GM21528 (cell line): ENCODE data around the gene DCAF5.

ENCODE experiments used
- ATAC-seq: cut with Tn5 transposase; IDR thresholded peaks from one replicate; pipeline ENCODE4 v1.9.1; 2021; ENCODE audit warnings: mild to moderate bottlenecking, moderate library complexity; ENCODE audit not compliant: unreplicated experiment, low FRiP score

The DCAF5 gene

GRCh38 chr14:69012256-69012953 is 140.5 kb downstream of the DCAF5 start:
- no peak for ATAC-seq

- ATAC-seq: no peak
These were observed 142.3 kb downstream of the DCAF5 start for GRCh38 chr14:69010648-69011047.

GRCh38 chr14:69008421-69008884 is 144.5 kb downstream of the DCAF5 start:
- ATAC-seq: no peak

- ATAC-seq: no peak
These were observed 146.6 kb downstream of the DCAF5 start for GRCh38 chr14:69006346-69006745.

GRCh38 chr14:69005432-69006148 is 147.3 kb downstream of the DCAF5 start:
- ATAC-seq: no peak

- no peak for ATAC-seq
These were observed 148.0 kb downstream of the DCAF5 start for GRCh38 chr14:69004731-69005431.

GRCh38 chr14:69003626-69004025 is 149.3 kb downstream of the DCAF5 start:
- no peak for ATAC-seq

- ATAC-seq: no peak
These were observed 150.8 kb downstream of the DCAF5 start for GRCh38 chr14:69002069-69002468.

GRCh38 chr14:69001375-69001774 is 151.5 kb downstream of the DCAF5 start:
- ATAC-seq: no peak
